SK-N-SH (cell line): ENCODE results near the gene TEKTIP1.

Experiments used
- EP300 ChIP-seq, 2 experiments: IDR thresholded peaks; 2 replicates each; pipeline versions ENCODE4 v1.4.0 to v1.6.1; 2012; ENCODE audit warnings: borderline replicate concordance in 1 of 2, low read depth in 1 of 2, low read length in 1 of 2
- EZH2phosphoT487 ChIP-seq: fragments of 200-600 bp; sonication (generic); IDR thresholded peaks from 2 replicates; pipeline ENCODE4 v1.6.1; 2017; ENCODE audit warnings: low read depth, mixed run types, mild to moderate bottlenecking, antibody characterized with exemption, moderate library complexity, borderline replicate concordance
- GABPA ChIP-seq: IDR thresholded peaks from 2 replicates; pipeline ENCODE4 v1.4.0; 2012; ENCODE audit warnings: low read depth, mild to moderate bottlenecking
- IRF3 ChIP-seq: fragments of 150-350 bp; IDR thresholded peaks from 2 replicates; pipeline ENCODE4 v1.6.1; 2016; ENCODE audit warnings: mild to moderate bottlenecking, low read depth, low read length
- JUND ChIP-seq: IDR thresholded peaks from 2 replicates; pipeline ENCODE4 v1.4.0; 2012
- MEF2A ChIP-seq: IDR thresholded peaks from 2 replicates; pipeline ENCODE4 v1.4.0; 2012; ENCODE audit warnings: low read depth, borderline replicate concordance
- RAD21 ChIP-seq: IDR thresholded peaks from 2 replicates; pipeline ENCODE4 v1.6.1; 2012; ENCODE audit warnings: mild to moderate bottlenecking, low read length
- REST ChIP-seq: IDR thresholded peaks from 2 replicates; pipeline ENCODE4 v1.6.1; 2012; ENCODE audit warnings: mild to moderate bottlenecking, low read depth, low read length, moderate library complexity
- RXRA ChIP-seq: IDR thresholded peaks from 2 replicates; pipeline ENCODE4 v1.4.0; 2012; ENCODE audit warnings: low read depth, mild to moderate bottlenecking, borderline replicate concordance
- SIN3A ChIP-seq: IDR thresholded peaks from 2 replicates; pipeline ENCODE4 v1.6.1; 2012; ENCODE audit warnings: low read depth, mild to moderate bottlenecking, low read length, moderate library complexity, borderline replicate concordance
- SMC3 ChIP-seq: IDR thresholded peaks from 2 replicates; pipeline ENCODE4 v1.6.1; 2012; ENCODE audit warnings: low read depth, low read length, improper control_type of control experiment
- TEAD4 ChIP-seq: IDR thresholded peaks from 2 replicates; pipeline ENCODE4 v1.4.0; 2012; ENCODE audit warnings: mild to moderate bottlenecking, borderline replicate concordance; ENCODE audit not compliant: insufficient read depth
- YY1 ChIP-seq: IDR thresholded peaks from 2 replicates; pipeline ENCODE4 v1.4.0; 2012; ENCODE audit warnings: low read depth, mild to moderate bottlenecking
- TF ChIP-seq, protein P1 (sequence below): fragments of 200-600 bp; sonication (generic); IDR thresholded peaks from 2 replicates; pipeline ENCODE4 v1.6.1; 2017; ENCODE audit warnings: antibody characterized with exemption, mild to moderate bottlenecking, moderate library complexity

DNA sequence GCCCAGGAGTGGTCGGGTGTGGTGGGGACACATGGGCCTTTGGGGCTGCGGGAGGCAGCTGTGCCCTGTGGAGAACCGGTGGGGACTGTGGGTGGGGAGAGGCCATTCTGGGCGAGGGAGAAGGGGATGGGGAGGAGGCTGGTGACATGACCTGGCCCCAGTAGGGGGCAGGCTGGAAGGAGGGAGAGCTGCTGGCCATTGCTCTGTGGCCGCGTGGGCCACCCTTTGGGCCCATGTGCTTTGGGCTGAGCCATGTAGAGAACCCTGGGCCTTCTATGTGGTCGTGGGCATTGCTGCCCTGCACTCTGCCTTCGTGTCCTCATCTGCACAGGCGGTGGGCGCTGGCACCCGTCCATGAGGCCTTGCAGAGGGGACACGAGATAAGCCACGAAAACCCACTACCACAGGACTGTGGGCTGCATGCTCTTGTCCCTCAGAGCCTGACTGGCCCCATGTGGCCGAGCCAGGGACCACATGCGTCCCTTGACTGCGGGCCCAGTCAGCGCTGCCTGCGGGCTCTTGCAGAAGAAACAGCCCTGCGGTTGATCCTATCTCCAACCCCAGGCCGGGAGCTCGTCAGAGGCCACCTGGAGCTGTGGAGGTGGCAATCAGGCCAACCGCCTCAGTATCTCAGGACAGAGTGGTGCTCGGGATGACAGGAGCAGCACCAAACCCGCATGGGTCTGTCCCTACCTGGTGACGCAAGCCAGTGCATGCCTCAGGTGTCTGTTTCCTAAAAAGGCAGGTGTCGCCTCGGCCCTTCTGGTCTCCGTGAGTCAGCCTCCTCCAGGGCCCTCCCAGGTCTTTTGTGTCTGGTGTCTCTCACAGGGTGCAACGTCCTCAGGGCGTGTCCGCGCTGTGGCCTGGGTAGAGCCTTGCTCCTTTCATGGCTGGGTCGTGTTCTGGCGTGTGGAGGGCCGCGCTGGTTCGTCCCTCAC is 18.5 kb upstream of the TEKTIP1 start:
- TF ChIP-seq RAD21 (no peak), SIN3A (no peak), GABPA (no peak), EZH2phosphoT487 (no peak), IRF3 (no peak), YY1 (no peak), TEAD4 (no peak), EP300 (IDR thresholded peaks at IDR 0.05; ENCODE audit: borderline replicate concordance in 1 of 2, low read depth in 1 of 2, low read length in 1 of 2) (no peak), RXRA (no peak), REST (no peak), JUND (no peak), MEF2A (no peak), SMC3 (no peak)
- TF ChIP-seq, protein P1, sequence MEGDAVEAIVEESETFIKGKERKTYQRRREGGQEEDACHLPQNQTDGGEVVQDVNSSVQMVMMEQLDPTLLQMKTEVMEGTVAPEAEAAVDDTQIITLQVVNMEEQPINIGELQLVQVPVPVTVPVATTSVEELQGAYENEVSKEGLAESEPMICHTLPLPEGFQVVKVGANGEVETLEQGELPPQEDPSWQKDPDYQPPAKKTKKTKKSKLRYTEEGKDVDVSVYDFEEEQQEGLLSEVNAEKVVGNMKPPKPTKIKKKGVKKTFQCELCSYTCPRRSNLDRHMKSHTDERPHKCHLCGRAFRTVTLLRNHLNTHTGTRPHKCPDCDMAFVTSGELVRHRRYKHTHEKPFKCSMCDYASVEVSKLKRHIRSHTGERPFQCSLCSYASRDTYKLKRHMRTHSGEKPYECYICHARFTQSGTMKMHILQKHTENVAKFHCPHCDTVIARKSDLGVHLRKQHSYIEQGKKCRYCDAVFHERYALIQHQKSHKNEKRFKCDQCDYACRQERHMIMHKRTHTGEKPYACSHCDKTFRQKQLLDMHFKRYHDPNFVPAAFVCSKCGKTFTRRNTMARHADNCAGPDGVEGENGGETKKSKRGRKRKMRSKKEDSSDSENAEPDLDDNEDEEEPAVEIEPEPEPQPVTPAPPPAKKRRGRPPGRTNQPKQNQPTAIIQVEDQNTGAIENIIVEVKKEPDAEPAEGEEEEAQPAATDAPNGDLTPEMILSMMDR: no peak
